ENCODE results near the gene FLNB.
A peak's percentile ranks its signal among the peaks of the same experiment; 100 is the strongest.

The FLNB gene

GRCh38 chr3:58144478-58145325 lies 136.5 kb downstream of the FLNB start:
- DNase-seq: peak; percentile 59

- DNase-seq: no peak
Observed at GRCh38 chr3:58148049-58148448, 139.8 kb downstream of the FLNB start.

- no peak for DNase-seq
Observed at GRCh38 chr3:58150130-58150809, 142.0 kb downstream of the FLNB start.

- no peak for DNase-seq
Observed at GRCh38 chr3:58150810-58151199, 142.6 kb downstream of the FLNB start.

- DNase-seq: no peak
Observed at GRCh38 chr3:58151637-58152036, 143.4 kb downstream of the FLNB start.

- DNase-seq: no peak
Observed at GRCh38 chr3:58152225-58153015, 144.2 kb downstream of the FLNB start.

GRCh38 chr3:58153371-58153770 lies 145.1 kb downstream of the FLNB start:
- no peak for DNase-seq

- DNase-seq: no peak
Observed at GRCh38 chr3:58154626-58155449, 146.6 kb downstream of the FLNB start.

GRCh38 chr3:58155838-58156237 lies 147.6 kb downstream of the FLNB start:
- no peak for DNase-seq

GRCh38 chr3:58157700-58158099 lies 149.5 kb downstream of the FLNB start:
- DNase-seq: no peak

GRCh38 chr3:58158442-58159153 lies 150.4 kb downstream of the FLNB start:
- DNase-seq: no peak

GRCh38 chr3:58160399-58160798 lies 152.2 kb downstream of the FLNB start:
- DNase-seq: no peak

- DNase-seq: peak; percentile 82
Observed at GRCh38 chr3:58161435-58162398, 153.5 kb downstream of the FLNB start.

- DNase-seq: no peak
Observed at GRCh38 chr3:58163234-58163633, 155.0 kb downstream of the FLNB start.

- peak; percentile 92 for DNase-seq
Observed at GRCh38 chr3:58164199-58164879, 156.1 kb downstream of the FLNB start.

GRCh38 chr3:58164906-58165821 lies 156.9 kb downstream of the FLNB start:
- peak; percentile 55 for DNase-seq

- DNase-seq: peak; percentile 44
Observed at GRCh38 chr3:58167431-58168351, 159.5 kb downstream of the FLNB start.

- DNase-seq: no peak
Observed at GRCh38 chr3:58168498-58168897, 160.3 kb downstream of the FLNB start.
